GM10248 (cell line): ENCODE measurements around the gene ARL6IP4.

Experiments
- CTCF ChIA-PET: fragments of 300-600 bp; sonication (Branson Sonifier 250); formaldehyde crosslinking; extraction: SDS; loops from one replicate; lab custom pipeline; 2021; ENCODE audit warnings: antibody characterized with exemption; lab: Yijun Ruan, JAX
- POLR2A ChIA-PET: fragments of 350-650 bp; sonication (Branson Sonifier 250); formaldehyde crosslinking; extraction: SDS; loops from one replicate; lab custom pipeline; 2020; ENCODE audit warnings: antibody characterized with exemption; lab: Yijun Ruan, JAX
- DNase-seq: peaks from one replicate; pipeline ENCODE4 v3.0.0; 2012; ENCODE audit errors: extremely low spot score
- CTCF ChIP-seq: IDR thresholded peaks from 2 replicates; pipeline ENCODE4 v1.5.1; 2012; ENCODE audit warnings: mild to moderate bottlenecking, low read depth; ENCODE audit errors: extremely low read depth, missing control alignments, control extremely low read depth

ARL6IP4 gene

GRCh38 chr12:123024819-123025391 is 44.4 kb downstream of the ARL6IP4 start:
- no peak for TF ChIP-seq CTCF
- CTCF ChIA-PET, result interaction anchor here (2.2 kb wide), 1 partner anchor 19 kb away, joined by 6 read pairs; no protein-coding TSS in a partner anchor

GRCh38 chr12:123026094-123026853 is 45.8 kb downstream of the ARL6IP4 start:
- POLR2A ChIA-PET, result no interaction called here
- CTCF ChIA-PET, result interaction anchor here (1.2 to 2.3 kb wide), 3 partner anchors 17 to 212 kb away, joined by 3 to 6 read pairs (median 5); no protein-coding TSS in a partner anchor
- no peak for DNase-seq
- TF ChIP-seq CTCF, result no peak

More at GRCh38 chr12:123024819-123025391, 44.4 kb downstream of the ARL6IP4 start:
- POLR2A ChIA-PET, result interaction anchor here (0.7 kb wide), 1 partner anchor 160 kb away, joined by 3 read pairs; no protein-coding TSS in a partner anchor
- DNase-seq, result no peak

- POLR2A ChIA-PET, result no interaction called here
- TF ChIP-seq CTCF, result no peak
- DNase-seq, result no peak
- CTCF ChIA-PET, result interaction anchor here (1.1 to 2.3 kb wide), 4 partner anchors 13 to 210 kb away, joined by 3 to 6 read pairs (median 4); no protein-coding TSS in a partner anchor
Observed at GRCh38 chr12:123027726-123028445, 47.4 kb downstream of the ARL6IP4 start.

- no peak for TF ChIP-seq CTCF
- ChIA-PET POLR2A (no interaction called here), CTCF (interaction anchor here (1.1 to 2.3 kb wide), 3 partner anchors 13 to 210 kb away, joined by 3 to 6 read pairs (median 3); no protein-coding TSS in a partner anchor)
- DNase-seq, result no peak
Observed at GRCh38 chr12:123028475-123028874, 48.0 kb downstream of the ARL6IP4 start.

- ChIA-PET POLR2A (no interaction called here), CTCF (interaction anchor here (0.6 kb wide), 1 partner anchor 18 kb away, joined by 3 read pairs; no protein-coding TSS in a partner anchor)
Observed at GRCh38 chr12:123029550-123029949, 49.1 kb downstream of the ARL6IP4 start.

More at GRCh38 chr12:123029550-123029949, 49.1 kb downstream of the ARL6IP4 start:
- DNase-seq, result no peak
- TF ChIP-seq CTCF, result no peak
